DMS153 treated with DMSO at 0.1 percent for 48 hours (cell line): ENCODE data around the gene ITGA1.
A peak's percentile ranks its signal among the peaks of the same experiment; 100 is the strongest.
"Not testable (repeated sequence)": the region's sequence is repeated elsewhere in the genome, so short reads cannot be mapped to it uniquely, and the experiment has no call there.

ENCODE experiments used
- DNase-seq: peaks from one replicate; lab custom pipeline; 2025; ENCODE audit not compliant: unreplicated experiment; lab: John Stamatoyannopoulos, UW

Gene ITGA1

DNA sequence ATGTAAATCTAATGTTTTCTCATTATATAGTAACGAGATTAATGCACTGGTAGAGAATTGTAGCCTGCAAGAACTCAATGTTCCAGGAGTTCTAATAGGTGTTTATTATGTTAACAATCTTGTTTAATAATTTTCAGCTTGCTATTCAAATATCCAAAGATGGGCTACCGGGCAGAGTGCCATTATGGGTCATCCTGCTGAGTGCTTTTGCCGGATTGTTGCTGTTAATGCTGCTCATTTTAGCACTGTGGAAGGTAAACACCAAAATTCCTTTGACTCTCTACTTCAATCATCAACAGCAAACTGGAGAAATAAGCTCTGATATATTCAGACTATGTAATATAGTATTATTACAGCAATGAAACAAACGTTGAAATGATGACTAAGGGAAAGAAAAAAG lies 159.5 kb downstream of the ITGA1 start:
- no peak for DNase-seq

DNA sequence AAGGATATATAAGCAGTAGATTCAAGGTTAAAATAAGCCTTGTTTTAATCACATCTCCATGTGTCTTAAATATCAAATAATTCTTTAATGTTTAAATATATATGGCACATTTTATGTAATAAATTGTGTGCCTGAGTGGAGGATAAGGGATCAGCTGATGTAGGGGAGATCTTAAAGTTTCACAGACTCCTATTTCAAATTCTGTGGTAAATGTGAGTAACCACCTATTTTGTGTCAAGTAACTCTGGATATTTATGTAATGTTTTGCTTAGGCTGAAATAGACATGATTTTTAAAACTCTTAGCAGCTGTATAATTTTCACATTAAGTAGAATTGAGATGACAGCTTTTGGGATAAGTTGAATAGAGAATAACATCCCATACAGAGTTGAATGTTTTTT lies 160.1 kb downstream of the ITGA1 start:
- DNase-seq, result no peak

GRCh38 chr5:52948418-52949076 lies 160.8 kb downstream of the ITGA1 start:
- peak; percentile 24 for DNase-seq

- no peak for DNase-seq
Measured at GRCh38 chr5:52950686-52951085, 163.0 kb downstream of the ITGA1 start.

- no peak for DNase-seq
Measured at GRCh38 chr5:52952483-52952882, 164.8 kb downstream of the ITGA1 start.

DNA sequence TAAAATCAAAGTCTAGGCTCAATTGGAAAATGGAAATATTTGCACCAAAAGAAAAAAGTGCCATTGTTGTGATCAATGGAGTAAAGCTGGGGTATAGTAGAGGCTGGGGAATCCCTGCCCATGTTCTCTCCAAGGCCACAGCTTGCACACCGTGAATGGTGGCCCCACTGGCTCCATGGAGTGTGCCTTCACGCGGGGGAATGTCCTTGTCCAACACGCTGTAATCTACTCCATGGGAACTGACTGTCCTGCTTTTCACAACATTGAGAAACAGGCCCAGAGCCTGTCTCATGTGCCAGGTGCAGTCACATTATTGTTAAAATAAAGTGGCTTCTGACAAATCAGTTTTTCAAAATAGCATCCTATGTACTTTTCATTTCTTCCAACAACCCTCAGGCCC lies 168.3 kb downstream of the ITGA1 start:
- DNase-seq, result no peak

GRCh38 chr5:52956915-52957747 lies 169.4 kb downstream of the ITGA1 start:
- no peak for DNase-seq

GRCh38 chr5:52961274-52961681 lies 173.6 kb downstream of the ITGA1 start:
- peak; percentile 1 for DNase-seq

- no peak for DNase-seq
Measured at GRCh38 chr5:52963636-52964035, 175.9 kb downstream of the ITGA1 start.

DNA sequence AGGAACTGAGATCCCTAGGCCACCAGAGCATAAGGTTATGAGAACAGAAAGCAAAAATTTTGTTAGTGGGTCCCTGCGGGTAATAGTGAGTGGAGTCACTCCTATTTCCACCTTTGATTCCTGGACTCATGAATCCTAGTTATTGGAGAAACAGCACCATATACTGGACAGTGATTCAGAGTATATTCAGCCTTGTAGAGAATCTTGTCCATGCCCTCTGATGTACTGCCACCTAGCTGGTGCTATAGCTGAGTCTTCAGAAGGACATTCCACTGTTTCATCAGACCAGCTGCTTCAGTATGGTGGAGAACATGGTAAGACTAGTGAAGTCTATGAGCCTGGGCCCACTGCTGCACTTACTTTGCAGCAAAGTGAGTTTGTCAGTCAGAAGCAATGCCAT lies 176.4 kb downstream of the ITGA1 start:
- DNase-seq, result no peak

DNA sequence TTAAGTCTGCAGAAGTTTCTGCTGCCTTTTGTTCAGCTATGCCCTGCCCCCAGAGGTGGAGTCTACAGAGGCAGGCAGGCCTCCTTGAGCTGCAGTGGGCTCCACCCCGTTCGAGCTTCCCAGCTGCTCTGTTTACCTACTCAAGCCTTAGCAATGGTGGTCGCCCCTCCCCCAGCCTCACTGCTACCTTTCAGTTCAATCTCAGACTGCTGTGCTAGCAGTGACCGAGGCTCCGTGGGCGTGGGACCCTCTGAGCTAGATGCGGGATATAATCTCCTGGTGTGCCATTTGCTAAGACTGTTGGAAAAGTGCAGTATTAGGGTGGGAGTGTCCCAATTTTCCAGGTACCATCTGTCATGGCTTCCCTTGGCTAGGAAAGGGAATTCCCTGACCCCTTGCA lies 188.4 kb downstream of the ITGA1 start:
- not testable (repeated sequence) for DNase-seq

DNA sequence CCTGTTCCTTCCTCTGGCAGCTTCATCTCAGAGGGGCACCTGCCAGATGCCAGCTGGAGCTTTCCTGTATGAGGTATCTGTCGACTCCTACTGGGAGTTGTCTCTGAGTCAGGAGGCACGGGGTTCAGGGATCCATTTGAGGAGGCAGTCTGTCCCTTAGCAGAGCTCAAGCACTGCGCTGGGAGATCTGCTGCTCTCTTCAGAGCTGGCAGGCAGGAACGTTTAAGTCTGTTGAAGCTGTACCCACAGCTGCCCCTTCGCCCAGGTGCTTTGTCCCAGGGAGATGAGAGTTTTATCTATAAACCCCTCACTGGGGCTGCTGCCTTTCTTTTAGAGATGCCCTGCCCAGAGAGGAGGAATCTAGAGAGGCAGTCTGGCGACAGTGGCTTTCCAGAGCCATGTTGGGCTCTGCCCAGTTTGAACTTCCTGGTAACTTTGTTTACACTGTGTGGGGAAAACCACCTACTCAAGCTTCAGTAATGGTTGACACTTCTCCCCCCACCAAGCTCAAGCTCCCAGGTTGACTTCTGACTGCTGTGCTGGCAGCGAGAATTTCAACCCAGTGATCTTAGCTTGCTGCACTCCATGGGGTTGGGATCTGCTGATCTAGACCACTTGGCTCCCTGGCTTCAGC lies 189.7 kb downstream of the ITGA1 start:
- DNase-seq, result no peak

- DNase-seq, result no peak
Measured at GRCh38 chr5:52981507-52981906, 193.8 kb downstream of the ITGA1 start.

DNA sequence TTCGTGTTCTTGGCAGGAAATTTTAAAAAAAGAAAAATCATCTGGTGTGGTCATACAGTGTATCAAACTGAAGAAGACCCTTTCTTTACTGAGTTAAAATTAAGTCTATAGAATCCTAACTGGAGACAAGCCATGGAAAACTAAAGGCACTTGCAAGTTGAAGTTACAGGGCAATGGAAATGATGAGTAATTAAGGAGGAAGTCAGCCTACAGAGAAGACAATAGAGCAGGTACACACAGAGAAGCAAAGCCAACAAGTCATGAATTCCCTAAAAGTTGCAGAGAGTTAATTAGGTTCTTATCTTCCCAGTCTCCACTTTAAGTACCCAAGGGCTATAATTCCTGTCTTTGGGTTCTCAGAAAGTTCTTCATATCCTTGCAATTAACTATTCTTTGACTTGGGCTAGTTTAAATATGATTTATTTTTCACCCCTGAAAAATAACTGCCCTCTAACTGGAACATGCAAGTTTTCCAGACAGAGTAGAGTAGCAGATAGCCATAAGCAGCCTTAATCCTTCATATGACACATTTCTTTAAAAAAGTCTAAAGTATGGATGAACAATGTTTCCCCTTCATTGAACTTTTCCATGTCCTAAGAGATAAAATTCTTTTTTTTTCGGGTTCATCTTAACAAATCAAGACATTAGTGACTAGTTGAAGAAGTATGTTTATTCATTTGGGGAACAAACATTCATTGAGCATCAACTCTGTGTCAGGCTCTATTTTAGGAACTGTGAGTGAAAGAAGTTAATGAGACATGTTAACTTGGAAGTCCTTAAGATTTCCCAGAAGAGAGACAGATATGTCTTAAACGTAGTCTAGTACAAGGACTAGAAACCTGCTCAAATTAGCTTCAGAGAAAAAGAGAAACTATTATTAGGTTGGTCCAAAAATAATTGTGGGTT lies 196.3 kb downstream of the ITGA1 start:
- DNase-seq, result no peak

- DNase-seq, result no peak
Measured at GRCh38 chr5:52985306-52985705, 197.6 kb downstream of the ITGA1 start.

DNA sequence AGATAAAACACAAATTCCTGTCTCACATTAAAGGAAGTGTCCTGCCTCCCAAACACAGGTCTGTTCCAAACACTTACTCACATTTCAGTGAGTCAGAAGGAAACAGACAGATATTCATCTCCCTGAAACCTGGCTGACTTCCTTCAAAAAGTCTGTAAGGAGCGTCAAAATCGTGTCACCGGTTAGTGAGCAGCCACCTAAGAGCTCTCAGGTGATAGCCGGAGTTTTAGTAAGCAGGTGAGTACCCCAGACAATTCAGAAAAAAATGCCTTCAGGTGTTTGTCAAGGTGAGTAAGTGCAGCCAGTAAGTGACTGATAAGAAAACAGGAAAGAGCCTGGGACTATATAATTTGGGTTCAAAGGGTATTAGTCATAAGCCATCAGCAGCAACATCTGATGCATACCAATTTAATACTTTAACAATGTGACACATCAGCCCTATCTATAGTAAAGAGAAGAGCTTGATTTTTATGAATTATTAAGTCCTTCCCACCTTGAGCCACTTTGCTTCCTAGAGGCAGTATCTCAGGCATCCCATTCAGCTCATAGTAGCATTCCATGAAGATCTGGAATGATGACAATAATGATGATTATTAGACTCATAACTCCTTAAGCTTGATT lies 200.1 kb downstream of the ITGA1 start:
- DNase-seq, result no peak

- DNase-seq, result no peak
Measured at GRCh38 chr5:52988335-52989024, 200.8 kb downstream of the ITGA1 start.

GRCh38 chr5:52989025-52989780 lies 201.5 kb downstream of the ITGA1 start, which contains the start of gene ITGA2:
TSS of gene ITGA2 (plus strand) at chr5:52989352. CDS start at chr5:52989469, 117 bp downstream.
- DNase-seq, result no peak
